HEK293T (cell line): ENCODE data around the gene BMPR2.

Source experiments
- CTBP1 ChIP-seq: fragments of 450-650 bp; IDR thresholded peaks from 2 replicates; pipeline ENCODE4 v1.6.1; 2016; ENCODE audit warnings: borderline replicate concordance
- FOXA1 ChIP-seq: fragments of 450-650 bp; IDR thresholded peaks from 2 replicates; pipeline ENCODE4 v1.6.1; 2016; ENCODE audit warnings: mild to moderate bottlenecking
- FOXM1 ChIP-seq: fragments of 450-650 bp; IDR thresholded peaks from 2 replicates; pipeline ENCODE4 v1.6.1; 2017; ENCODE audit warnings: mild to moderate bottlenecking, borderline replicate concordance

GRCh38 chr2:202609381-202610145 is 233.4 kb downstream of the BMPR2 start:
- no peak for TF ChIP-seq FOXM1
- no peak for TF ChIP-seq CTBP1
- TF ChIP-seq FOXA1: no peak
